NCI-H1417 (cell line): ENCODE results near the gene FDPS.
"Not testable (repeated sequence)": the region's sequence is repeated elsewhere in the genome, so short reads cannot be mapped to it uniquely, and the experiment has no call there.

Experiments
- DNase-seq, 3 experiments: peaks; one replicate each; lab custom pipeline; 2025; lab: John Stamatoyannopoulos, UW

Gene FDPS

DNA sequence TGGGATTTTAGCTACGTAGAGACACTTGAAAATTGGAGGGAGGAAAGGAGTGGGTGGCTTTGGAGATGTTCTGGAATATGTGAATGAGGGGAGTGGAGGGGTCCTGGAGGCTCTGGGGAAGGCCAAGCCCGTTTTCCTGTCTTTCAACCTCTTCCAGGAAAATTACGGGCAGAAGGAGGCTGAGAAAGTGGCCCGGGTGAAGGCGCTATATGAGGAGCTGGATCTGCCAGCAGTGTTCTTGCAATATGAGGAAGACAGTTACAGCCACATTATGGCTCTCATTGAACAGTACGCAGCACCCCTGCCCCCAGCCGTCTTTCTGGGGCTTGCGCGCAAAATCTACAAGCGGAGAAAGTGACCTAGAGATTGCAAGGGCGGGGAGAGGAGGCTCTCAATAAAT is 11.6 kb downstream of the FDPS start:
- DNase-seq, result no peak

DNA sequence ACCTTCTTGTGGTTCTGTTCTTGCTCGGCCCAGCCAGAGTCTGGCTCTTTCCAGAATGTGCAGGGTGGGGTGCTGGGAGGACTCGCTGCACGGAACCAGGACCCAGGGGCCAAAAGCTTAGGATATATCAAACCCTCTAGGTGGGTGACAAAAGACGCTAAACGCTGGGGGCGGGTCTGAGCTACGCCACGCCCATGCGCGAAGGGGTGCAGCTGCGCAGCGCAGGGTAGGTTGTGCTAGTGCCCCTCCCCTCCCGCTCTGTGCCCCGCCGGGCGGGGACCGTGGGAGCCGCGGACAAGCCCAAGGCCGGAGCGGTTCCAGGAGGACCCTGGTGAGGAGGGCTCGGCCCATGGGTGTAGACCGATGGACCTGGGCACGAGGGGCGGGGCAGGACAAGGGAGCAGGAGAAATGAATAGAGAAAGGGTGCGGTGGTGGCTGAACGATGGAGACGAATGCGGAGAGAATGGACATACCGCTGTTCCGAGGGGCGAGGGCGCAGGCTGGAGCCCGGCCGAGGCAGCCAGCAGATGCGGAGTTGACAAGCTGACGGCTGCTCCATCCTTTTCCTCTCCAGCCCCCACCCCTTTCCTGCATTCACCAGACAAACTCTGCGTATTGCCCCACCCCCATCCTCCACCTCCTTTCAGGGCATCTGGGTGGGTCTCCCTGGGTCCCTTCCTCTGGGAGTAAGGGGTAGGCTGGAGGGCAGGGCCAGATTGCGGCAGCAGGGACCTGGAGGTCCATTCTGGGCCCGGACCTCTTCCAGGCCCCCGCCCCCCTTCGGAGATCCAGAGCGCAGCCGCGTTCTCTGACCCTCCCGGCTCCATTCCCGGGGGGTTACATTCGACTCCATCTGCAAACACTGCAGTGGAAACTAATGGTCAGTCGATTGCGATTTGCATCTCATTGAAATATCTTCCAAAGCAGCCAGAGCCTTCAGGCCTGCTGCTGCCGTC is 12.3 kb downstream of the FDPS start, which contains the start of gene RUSC1:
RUSC1 (plus strand) TSS at position 234 of the 957 bp plus-strand sequence. CDS start 880 bp downstream, outside the sequence.
- DNase-seq, result peak in 1 of 3 experiments; percentile 97

DNA sequence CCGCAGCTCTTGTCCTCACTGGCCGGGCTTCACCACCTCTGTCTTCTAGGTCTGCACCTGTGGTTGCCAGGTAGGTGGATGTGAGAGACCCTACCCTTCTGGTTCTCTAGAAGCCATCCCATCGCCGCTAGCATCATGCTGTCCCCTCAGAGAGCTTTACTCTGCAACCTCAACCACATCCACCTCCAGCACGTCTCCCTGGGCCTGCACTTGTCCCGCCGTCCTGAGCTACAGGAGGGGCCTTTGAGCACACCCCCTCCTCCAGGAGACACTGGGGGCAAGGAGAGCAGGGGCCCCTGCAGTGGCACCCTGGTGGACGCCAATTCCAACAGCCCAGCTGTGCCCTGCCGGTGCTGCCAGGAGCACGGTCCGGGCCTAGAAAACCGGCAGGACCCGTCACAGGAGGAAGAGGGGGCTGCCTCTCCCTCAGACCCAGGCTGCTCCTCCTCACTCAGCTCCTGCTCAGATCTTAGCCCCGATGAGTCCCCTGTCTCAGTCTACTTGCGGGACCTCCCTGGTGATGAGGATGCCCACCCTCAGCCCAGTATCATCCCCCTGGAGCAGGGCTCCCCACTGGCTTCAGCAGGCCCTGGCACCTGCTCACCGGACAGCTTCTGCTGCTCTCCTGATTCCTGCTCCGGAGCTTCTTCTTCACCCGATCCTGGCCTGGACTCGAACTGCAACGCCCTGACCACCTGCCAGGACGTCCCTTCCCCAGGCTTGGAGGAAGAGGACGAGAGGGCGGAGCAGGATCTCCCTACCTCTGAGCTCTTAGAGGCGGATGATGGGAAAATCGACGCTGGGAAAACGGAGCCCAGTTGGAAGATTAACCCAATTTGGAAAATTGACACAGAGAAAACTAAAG is 13.2 kb downstream of the FDPS start:
- peak in 1 of 3 experiments; percentile 43 for DNase-seq

DNA sequence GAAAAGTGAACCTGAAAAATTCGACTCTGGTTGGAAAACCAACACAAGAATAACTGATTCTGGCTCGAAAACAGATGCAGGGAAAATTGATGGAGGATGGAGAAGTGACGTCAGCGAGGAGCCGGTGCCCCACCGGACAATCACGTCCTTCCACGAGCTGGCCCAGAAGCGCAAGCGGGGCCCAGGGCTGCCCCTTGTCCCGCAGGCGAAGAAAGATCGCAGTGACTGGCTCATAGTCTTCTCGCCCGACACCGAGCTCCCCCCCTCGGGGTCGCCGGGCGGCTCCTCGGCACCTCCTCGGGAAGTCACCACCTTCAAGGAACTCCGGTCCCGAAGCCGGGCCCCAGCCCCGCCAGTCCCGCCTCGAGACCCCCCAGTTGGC is 13.9 kb downstream of the FDPS start:
- DNase-seq, result peak in 2 of 3 experiments; percentile 46 to 49

DNA sequence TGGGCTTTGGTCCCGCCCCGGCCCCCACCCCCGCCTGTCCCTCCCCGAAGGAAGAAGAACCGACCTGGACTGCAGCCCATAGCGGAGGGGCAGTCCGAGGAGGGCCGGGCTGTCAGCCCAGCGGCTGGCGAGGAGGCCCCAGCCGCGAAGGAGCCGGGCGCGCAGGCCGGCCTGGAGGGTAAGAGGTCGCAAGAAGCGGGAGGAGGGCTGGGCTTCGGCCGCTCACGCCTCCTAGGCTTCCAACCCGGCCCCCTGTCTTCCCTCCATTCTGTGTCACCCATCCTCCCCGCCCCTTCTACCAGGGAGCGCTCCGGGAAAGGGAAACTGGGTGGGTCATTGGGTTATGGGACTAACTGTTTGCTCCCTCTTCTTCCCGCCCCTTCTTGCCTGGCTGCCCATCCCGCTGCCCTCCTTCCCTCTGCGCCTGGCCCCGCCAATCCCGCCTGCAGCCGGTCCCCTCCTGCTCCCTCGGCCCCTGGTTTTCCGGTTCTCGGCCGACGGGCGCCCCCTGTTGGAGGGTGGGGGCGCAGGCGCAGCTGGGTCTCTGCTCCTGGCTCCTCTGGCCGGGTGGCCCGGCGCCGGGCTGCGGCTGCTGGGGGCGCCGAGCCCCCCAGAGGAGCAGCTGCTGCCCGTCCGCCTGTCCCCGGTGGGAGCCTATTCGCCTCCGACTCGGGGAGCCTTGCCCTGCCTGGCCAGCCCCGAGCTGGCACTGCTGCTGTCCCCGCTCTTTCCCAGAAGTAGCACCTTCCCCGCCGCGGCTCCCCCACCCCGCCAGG is 14.5 kb downstream of the FDPS start:
- DNase-seq, result peak; percentile 82 to 95 (median 89)

DNA sequence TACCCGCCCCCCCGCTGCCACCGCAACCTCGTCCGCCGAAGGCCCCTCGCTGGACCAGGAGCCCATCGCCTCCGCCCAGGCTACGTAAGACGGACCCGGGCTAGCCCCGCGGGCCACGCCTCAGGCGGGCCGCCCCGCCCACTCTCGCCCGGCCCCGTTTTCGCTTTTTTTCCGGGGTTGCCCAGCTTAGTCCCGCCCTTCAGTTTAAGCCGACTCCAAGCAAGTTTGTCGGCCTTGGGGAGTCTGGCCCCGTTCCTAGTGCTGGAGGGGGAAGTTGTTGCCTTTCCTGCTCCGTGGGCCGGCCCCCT is 15.0 kb downstream of the FDPS start:
- peak; percentile 76 to 92 (median 80) for DNase-seq

DNA sequence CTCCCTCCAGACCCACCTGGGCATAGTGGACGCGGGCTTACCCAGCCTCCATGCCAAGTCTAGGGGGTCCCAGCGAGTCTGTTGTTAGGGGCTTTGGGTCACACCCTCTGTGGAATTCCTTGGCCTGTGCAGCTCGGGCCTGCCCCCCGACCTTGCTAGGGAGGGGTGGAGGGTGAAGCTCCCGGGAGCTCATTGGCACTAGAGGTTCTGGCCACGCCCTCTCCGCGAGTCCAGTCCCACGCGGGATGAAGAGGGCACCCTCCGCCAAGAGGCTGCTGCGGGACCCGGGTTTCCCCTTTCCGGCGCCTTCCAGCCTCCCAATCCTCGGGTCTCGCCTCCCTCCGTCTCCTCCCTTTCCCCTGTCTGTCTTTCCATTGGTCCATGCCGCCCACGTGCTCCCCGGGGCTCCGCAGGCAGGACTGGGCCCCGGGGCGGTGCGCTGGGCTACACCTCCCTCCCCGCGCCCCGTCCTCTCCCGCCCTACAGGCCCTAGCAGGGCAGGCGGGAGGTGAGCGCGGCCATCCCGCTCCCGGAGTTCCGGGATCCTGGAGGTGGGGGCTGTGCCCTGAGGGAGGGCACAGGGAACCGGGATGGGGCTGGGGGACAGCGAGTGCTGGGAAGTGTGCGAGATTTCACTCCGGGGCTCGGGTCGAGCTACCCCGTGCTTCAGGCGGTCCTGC is 15.5 kb downstream of the FDPS start:
- peak; percentile 89 to 97 (median 90) for DNase-seq

DNA sequence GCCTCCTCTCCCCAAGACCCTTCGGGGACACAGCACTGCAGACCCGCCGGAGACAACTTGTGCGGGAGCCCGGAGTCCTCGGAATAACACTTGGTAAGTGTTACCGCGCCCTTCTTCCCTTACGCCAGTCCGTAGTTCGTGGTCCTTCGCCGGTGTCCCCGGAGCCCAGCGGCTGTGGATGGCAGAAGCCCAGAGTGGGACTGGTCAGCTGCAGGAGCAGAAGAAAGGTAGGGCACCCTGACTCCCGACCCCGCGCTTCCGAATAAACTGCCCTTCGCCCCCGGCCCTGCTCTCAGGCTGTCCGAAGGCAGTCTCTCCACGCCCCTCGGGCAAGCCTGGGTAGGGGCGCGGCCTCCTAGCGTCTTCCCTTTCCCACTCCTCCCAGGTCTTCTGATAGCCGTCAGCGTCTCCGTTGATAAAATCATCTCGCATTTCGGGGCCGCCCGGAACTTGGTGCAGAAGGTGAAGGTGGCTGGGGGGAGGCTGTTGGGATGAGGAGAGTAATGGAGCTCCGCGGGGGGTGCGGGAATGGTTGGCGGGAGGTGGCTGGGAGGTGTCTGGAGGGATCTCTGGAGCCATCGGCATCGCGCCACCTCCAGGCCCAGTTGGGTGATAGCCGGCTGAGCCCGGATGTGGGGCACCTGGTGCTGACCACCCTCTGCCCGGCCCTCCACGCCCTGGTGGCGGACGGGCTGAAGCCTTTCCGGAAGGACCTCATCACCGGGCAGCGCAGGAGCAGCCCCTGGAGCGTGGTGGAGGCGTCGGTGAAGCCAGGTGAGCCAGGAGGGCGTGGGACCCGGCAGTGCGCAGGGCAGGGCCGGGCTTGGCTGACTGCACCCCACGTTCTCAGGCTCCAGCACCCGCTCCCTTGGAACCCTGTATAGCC is 16.3 kb downstream of the FDPS start:
- DNase-seq, result peak; percentile 68 to 72 (median 68)

DNA sequence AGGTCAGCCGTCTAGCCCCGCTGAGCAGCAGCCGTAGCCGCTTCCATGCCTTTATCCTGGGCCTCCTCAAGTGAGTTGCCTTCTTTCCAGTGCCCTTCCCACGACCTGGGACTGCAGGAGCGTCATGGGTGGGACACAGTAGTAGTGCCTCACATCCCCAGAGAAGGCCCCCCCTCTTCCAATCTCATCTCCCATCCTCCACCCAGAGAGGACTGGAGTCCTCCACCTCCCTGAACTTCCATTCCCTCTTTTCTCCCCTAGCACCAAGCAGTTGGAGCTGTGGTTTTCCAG is 16.9 kb downstream of the FDPS start:
- DNase-seq, result no peak

DNA sequence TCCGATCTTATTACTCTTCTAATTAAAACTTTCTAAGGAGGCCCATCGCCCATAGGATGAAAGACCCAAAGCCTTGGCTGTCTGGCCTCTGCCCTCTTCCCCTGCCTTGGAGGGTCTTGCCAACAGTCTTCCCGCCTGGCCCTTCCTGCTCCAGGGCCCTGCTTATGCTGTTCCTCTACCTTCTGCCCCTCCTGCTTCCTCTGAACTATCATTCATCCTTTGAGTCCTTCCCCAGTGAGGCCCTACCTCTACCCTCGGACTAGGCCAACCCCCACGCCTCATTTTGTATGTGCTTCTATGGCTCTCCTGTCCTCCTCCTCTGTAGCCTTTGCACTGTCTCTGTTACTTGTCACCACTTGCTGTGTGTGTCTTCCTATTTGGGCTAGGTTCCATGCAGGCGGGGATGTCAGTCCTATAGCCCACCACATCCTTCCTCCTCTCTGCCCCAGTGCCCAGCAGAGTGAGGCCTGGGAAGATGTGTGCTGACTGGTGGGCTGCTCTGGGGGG is 17.4 kb downstream of the FDPS start:
- DNase-seq, result no peak

DNA sequence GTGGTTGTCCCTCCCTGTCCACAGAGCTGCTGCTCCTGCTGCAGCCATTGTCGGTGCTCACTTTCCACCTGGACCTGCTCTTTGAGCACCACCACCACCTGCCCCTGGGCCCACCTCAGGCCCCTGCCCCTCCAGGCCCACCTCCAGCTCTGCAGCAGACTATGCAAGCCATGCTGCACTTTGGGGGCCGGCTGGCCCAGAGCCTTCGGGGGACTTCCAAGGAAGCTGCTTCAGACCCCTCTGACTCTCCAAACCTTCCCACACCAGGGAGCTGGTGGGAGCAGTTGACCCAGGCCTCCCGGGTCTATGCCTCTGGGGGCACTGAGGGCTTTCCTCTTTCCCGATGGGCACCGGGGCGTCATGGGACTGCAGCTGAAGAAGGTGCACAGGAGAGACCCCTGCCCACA is 18.0 kb downstream of the FDPS start:
- no peak for DNase-seq

DNA sequence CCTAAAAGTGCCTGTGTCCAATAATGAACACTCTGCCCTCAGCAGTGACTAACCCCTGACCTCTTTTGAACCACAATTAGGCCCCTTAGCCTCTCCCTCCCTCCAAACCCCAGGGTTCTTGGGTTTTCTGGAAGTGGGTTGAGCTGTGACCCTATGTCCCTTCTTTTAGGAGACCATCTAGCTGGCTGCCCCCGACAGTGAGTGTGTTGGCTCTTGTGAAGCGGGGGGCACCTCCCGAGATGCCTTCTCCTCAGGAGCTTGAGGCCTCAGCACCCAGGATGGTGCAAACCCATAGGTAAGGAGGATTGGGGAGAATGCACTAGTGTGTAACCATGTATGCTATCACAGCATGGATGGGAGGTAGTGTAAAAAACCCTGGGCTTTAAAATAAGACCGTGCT is 19.3 kb downstream of the FDPS start:
- no peak for DNase-seq

DNA sequence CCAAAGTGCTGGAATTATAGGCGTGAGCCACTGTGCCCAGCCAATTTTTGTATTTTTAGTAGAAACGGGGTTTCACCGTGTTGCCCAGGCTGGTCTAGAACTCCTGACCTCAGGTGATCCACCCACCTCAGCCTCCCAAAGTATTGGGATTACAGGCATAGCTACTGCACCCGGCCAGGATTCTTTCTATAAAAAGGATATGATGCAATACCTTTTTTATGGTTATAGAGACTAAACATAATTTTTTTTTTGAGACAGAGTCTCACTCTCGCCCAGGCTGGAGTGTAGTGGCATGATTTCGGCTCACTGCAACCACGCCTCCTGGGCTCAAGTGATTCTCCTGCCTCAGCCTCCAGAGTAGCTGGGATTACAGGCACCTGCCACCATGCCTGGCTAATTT is 20.2 kb downstream of the FDPS start:
- DNase-seq, result not testable (repeated sequence)

DNA sequence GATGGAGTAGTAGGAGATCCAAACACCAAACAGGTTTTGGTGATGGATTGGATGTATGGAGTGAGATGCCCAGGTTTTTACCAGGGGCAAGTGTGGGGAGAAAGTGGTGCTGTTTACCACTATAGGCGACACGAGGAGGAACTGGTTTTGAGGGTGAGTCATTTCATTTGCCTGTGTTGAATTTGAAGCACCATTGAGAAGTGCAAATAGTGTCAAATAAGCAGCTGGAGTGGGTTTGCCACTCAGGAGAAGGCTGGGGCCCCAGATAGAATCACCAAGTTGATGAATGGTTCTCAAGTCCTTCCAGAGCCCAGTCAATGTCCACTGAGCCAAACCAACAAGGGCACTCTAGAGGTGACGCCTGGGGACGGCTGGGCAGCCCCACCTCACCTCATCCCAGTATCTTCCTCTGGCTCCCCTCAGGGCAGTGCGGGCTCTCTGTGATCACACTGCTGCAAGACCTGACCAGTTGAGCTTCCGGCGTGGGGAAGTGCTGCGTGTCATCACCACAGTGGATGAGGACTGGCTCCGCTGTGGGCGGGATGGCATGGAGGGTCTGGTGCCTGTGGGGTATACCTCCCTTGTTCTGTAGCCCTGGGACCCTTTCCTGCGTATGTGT is 21.4 kb downstream of the FDPS start:
- peak in 1 of 3 experiments; percentile 55 for DNase-seq

DNA sequence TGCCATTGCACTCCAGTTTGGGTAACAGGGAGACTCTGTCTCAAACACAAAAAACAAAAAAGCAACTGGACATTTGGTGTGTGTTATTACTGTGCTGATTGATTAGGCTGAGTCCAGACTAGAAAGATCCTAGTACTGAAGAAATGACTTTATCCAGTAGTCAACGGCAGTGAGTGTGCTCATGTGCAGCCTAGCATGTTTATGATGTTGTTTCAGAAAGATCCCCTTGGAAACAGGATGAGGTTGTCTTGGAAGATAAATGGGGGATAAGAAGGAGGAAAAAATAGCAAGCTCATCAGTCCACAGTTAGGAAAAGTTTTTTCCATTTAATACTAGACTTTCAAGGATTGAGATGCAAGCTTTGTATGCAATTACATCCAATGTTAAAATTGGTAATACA is 26.3 kb downstream of the FDPS start:
- no peak for DNase-seq

DNA sequence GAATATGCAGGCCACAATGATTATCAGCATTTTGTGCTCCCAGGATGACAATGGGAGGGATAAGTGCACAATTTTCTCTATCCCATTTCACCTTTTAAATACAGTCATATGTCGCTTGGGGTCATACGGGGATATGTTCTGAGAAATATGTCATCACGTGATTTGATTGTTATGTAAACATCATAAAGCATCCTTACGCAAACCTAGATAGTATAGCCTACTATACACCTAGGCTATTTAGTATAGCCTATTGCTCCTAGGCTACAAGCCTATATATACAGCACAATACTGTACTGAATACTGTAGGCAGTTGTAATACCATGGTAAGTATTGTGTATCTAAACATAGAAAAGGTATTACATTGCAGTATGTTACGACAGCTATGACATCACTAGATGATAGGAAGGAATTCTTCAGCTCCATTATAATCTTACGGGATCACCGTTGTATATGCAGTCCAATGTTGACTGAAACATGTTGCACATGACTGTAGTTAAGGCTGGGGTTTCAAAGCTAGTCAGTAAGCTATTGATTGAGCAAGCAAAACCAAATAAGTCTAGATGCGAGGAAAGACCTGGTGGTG is 30.9 kb downstream of the FDPS start:
- DNase-seq, result no peak

DNA sequence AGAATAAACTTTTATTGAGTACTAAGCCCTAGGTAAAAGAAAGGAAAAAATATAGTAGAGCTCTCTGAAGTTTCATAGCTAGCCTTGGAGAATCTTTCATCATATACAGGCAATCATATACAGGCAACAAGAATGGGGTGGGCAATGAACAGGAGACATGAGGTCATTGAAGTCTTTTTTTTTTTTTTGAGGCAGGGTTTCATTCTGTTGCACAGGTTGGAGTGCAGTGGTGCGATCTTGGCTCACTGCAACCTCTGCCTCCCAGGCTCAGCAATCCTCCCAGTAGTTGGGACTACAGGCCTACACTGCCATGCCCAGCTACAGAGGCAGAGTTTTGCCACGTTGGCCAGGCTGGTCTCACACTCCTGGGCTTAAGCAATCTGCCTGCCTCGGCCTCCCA is 34.2 kb downstream of the FDPS start:
- no peak for DNase-seq

DNA sequence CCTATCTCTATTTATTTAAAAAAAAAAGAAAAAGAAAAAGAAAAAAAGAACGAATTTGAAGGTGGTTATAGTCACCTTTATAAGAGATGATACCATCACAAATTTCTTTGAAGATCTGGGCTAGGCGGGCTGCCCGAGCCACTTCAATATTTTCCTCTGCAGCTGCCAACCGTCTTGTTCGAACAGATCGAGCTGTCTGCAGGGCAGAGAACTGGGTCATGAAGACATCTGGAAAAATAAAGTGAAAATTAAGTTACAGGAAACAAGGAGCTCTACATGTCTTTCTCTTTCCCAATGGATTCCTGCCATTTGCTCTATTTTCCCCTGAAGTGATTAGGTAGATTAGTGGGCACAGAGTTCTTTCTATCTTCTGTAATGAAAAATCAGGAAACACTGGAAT is 44.0 kb downstream of the FDPS start:
- DNase-seq, result no peak

DNA sequence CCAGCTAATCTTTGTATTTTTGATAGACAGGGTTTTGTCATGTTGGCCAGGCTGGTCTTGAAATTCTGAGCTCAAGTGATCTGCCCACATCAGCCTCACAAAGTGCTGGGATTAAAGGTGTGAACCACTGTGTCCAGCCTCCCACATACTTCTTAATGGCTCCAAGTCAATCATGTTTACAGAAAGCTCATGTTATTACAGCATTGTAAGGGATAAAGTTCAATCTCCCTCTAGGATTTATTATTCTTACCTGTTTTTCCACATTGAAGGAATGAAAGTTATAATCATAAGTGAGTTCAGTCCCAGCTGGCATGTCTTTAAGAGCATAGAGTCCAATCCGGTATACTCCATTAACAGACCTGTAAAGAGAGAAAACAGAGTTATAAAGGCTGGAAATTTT is 51.4 kb downstream of the FDPS start:
- no peak for DNase-seq
